ENCODE results near the gene CREG1. TPM values are rescaled to one million over a fixed set of nuclear protein-coding genes. Genes with fewer than 3 reads are reported as not detected.

CREG1 gene
- total RNA-seq, 1 experiment from 2014 or later: 21.7 TPM

- TF ChIP-seq MLX (CRISPR knock-in tag; IDR thresholded peaks at IDR 0.05) (no peak), GABPB1 (CRISPR knock-in tag; IDR thresholded peaks at IDR 0.05) (no peak), NFYB (CRISPR knock-in tag; conservative IDR thresholded peaks at IDR 0.05; ENCODE audit: low read depth) (no peak), E2F5 (CRISPR knock-in tag; IDR thresholded peaks at IDR 0.05) (no peak), JAZF1 (CRISPR knock-in tag; IDR thresholded peaks at IDR 0.05) (no peak), NFE2L1 (CRISPR knock-in tag; IDR thresholded peaks at IDR 0.05) (no peak), GTF2I (CRISPR knock-in tag; conservative IDR thresholded peaks at IDR 0.05) (no peak), CREB1 (CRISPR knock-in tag; IDR thresholded peaks at IDR 0.05) (no peak), HMGA2 (CRISPR knock-in tag; IDR thresholded peaks at IDR 0.05) (no peak)
Measured at GRCh38 chr1:167511374-167511986, 42.1 kb downstream of the CREG1 start (continued).

GRCh38 chr1:167510881-167511280 lies 42.7 kb downstream of the CREG1 start:
- no peak for DNase-seq (ENCODE audit: low spot score)
- POLR2A ChIA-PET: no interaction called here

More at GRCh38 chr1:167510881-167511280, 42.7 kb downstream of the CREG1 start:
- TF ChIP-seq ZNF425 (CRISPR knock-in tag; conservative IDR thresholded peaks at IDR 0.05) (no peak), ZBTB21 (CRISPR knock-in tag; IDR thresholded peaks at IDR 0.05; ENCODE audit: borderline replicate concordance) (no peak), RORB (CRISPR knock-in tag; IDR thresholded peaks at IDR 0.05) (no peak), ZBTB43 (CRISPR knock-in tag; IDR thresholded peaks at IDR 0.05) (no peak), PREB (CRISPR knock-in tag; IDR thresholded peaks at IDR 0.05; ENCODE audit: borderline replicate concordance) (no peak), ZNF512 (CRISPR knock-in tag; IDR thresholded peaks at IDR 0.05; ENCODE audit: borderline replicate concordance) (no peak), AFF4 (CRISPR knock-in tag; IDR thresholded peaks at IDR 0.05; ENCODE audit: borderline replicate concordance) (no peak), NFATC4 (CRISPR knock-in tag; IDR thresholded peaks at IDR 0.05) (no peak), ZNF121 (CRISPR knock-in tag; IDR thresholded peaks at IDR 0.05) (no peak), MXD4 (CRISPR knock-in tag; IDR thresholded peaks at IDR 0.05; ENCODE audit: borderline replicate concordance) (no peak), GTF2I (CRISPR knock-in tag; conservative IDR thresholded peaks at IDR 0.05) (no peak), HMGA2 (CRISPR knock-in tag; IDR thresholded peaks at IDR 0.05) (no peak), CBFB (CRISPR knock-in tag; IDR thresholded peaks at IDR 0.05; ENCODE audit: low read depth) (no peak), FOXP1 (CRISPR knock-in tag; IDR thresholded peaks at IDR 0.05; ENCODE audit: borderline replicate concordance) (no peak), E2F1 (CRISPR knock-in tag; IDR thresholded peaks at IDR 0.05) (no peak), NR3C1 (CRISPR knock-in tag; conservative IDR thresholded peaks at IDR 0.05; ENCODE audit: low read depth) (no peak)
- ATAC-seq: no peak
- H3K4me3 Mint-ChIP-seq: no peak overlapping the region
- peaks cover 23% of the 10 kb centered on the region for H3K4me1 Mint-ChIP-seq
- H3K36me3 Mint-ChIP-seq: no peaks in the 10 kb centered on the region
- no peaks in the 10 kb centered on the region for H3K27me3 Mint-ChIP-seq (ENCODE audit: low read depth)
- CTCF ChIA-PET: interaction anchor here (1.0 kb wide), 1 partner anchor 29 kb away, joined by 3 read pairs; no protein-coding TSS in a partner anchor
- no peak overlapping the region for H3K27ac Mint-ChIP-seq
- H3K9me3 Mint-ChIP-seq: no peaks in the 10 kb centered on the region
